Measurements from ENCODE around the gene LAGE3.

Gene LAGE3

GRCh38 chrX:154463611-154464220 lies 15.4 kb downstream of the LAGE3 start:
- peaks cover 8% of the 10 kb centered on the region for H3K27me3 Mint-ChIP-seq
- H3K4me1 Mint-ChIP-seq (ENCODE audit: low read depth): peaks cover 24% of the 10 kb centered on the region
- H3K36me3 Mint-ChIP-seq (ENCODE audit: low read depth): peaks cover 89% of the 10 kb centered on the region
- H3K4me3 Mint-ChIP-seq: no peak overlapping the region
- H3K9me3 Mint-ChIP-seq: no peaks in the 10 kb centered on the region
- intact Hi-C loops (cut with micrococcal nuclease): no loop called here
- H3K27ac Mint-ChIP-seq: no peak overlapping the region

GRCh38 chrX:154462396-154462795 lies 16.7 kb downstream of the LAGE3 start:
- intact Hi-C loops (cut with micrococcal nuclease): no loop called here
- Mint-ChIP-seq H3K4me3 (no peak overlapping the region), H3K36me3 (ENCODE audit: low read depth) (peaks cover 76% of the 10 kb centered on the region), H3K9me3 (no peaks in the 10 kb centered on the region), H3K27ac (no peak overlapping the region), H3K27me3 (peaks cover 8% of the 10 kb centered on the region), H3K4me1 (ENCODE audit: low read depth) (peaks cover 27% of the 10 kb centered on the region)

GRCh38 chrX:154460326-154460725 lies 18.8 kb downstream of the LAGE3 start:
- peaks cover 8% of the 10 kb centered on the region for H3K27me3 Mint-ChIP-seq
- peaks cover 30% of the 10 kb centered on the region for H3K4me1 Mint-ChIP-seq (ENCODE audit: low read depth)
- intact Hi-C loops (cut with micrococcal nuclease): no loop called here
- no peak overlapping the region for H3K27ac Mint-ChIP-seq
- H3K36me3 Mint-ChIP-seq (ENCODE audit: low read depth): peaks cover 55% of the 10 kb centered on the region
- no peaks in the 10 kb centered on the region for H3K9me3 Mint-ChIP-seq
- H3K4me3 Mint-ChIP-seq: peak overlapping the region; percentile 76

- no peak overlapping the region for H3K27ac Mint-ChIP-seq
- peaks cover 51% of the 10 kb centered on the region for H3K36me3 Mint-ChIP-seq (ENCODE audit: low read depth)
- H3K9me3 Mint-ChIP-seq: no peaks in the 10 kb centered on the region
- peak overlapping the region; percentile 76 for H3K4me3 Mint-ChIP-seq
- intact Hi-C loops (cut with micrococcal nuclease): loop anchor here (10.0 kb wide), 1 partner anchor 55 kb away; the partner anchor contains the start of gene DNASE1L1
- peaks cover 30% of the 10 kb centered on the region for H3K4me1 Mint-ChIP-seq (ENCODE audit: low read depth)
- H3K27me3 Mint-ChIP-seq: peaks cover 8% of the 10 kb centered on the region
Measured at GRCh38 chrX:154459832-154460231, 19.2 kb downstream of the LAGE3 start.

GRCh38 chrX:154458954-154459778 lies 19.9 kb downstream of the LAGE3 start:
- H3K4me3 Mint-ChIP-seq: peak overlapping the region; percentile 76
- H3K27me3 Mint-ChIP-seq: peaks cover 10% of the 10 kb centered on the region
- H3K36me3 Mint-ChIP-seq (ENCODE audit: low read depth): peaks cover 51% of the 10 kb centered on the region
- peaks cover 30% of the 10 kb centered on the region for H3K4me1 Mint-ChIP-seq (ENCODE audit: low read depth)
- no peak overlapping the region for H3K27ac Mint-ChIP-seq
- intact Hi-C loops (cut with micrococcal nuclease): loop anchor here (10.0 kb wide), 1 partner anchor 54 kb away; the partner anchor contains the start of gene DNASE1L1
- no peaks in the 10 kb centered on the region for H3K9me3 Mint-ChIP-seq

GRCh38 chrX:154458116-154458953 lies 20.7 kb downstream of the LAGE3 start, which contains the start of gene PLXNA3:
PLXNA3 (plus strand) TSS chrX:154458281; CDS start chrX:154460184, 1,903 bp downstream.
- peak within 1 kb of the TSS; percentile 92 for H3K27ac Mint-ChIP-seq
- intact Hi-C loops (cut with micrococcal nuclease): loop anchor here (10.0 kb wide), 1 partner anchor 54 kb away; the partner anchor contains the start of gene DNASE1L1
- H3K9me3 Mint-ChIP-seq: no peaks in the 10 kb centered on the region
- H3K36me3 Mint-ChIP-seq (ENCODE audit: low read depth): peaks cover 48% of the 10 kb centered on the region
- H3K4me3 Mint-ChIP-seq: peak within 1 kb of the TSS; percentile 93
- peaks cover 30% of the 10 kb centered on the region for H3K4me1 Mint-ChIP-seq (ENCODE audit: low read depth)
- H3K27me3 Mint-ChIP-seq: peaks cover 10% of the 10 kb centered on the region

- intact Hi-C loops (cut with micrococcal nuclease): loop anchor here (10.0 kb wide), 1 partner anchor 53 kb away; the partner anchor contains the start of gene DNASE1L1
- Mint-ChIP-seq H3K4me3 (peak overlapping the region; percentile 93), H3K27ac (peak overlapping the region; percentile 92), H3K27me3 (peaks cover 10% of the 10 kb centered on the region), H3K9me3 (no peaks in the 10 kb centered on the region), H3K4me1 (ENCODE audit: low read depth) (peaks cover 30% of the 10 kb centered on the region), H3K36me3 (ENCODE audit: low read depth) (peaks cover 48% of the 10 kb centered on the region)
Measured at GRCh38 chrX:154457491-154458115, 21.5 kb downstream of the LAGE3 start.

GRCh38 chrX:154452823-154453222 lies 26.3 kb downstream of the LAGE3 start:
- H3K4me1 Mint-ChIP-seq (ENCODE audit: low read depth): peaks cover 6% of the 10 kb centered on the region
- no peak overlapping the region for H3K4me3 Mint-ChIP-seq
- intact Hi-C loops (cut with micrococcal nuclease): loop anchor here (10.0 kb wide), 1 partner anchor 48 kb away; the partner anchor contains the start of gene DNASE1L1
- peaks cover 65% of the 10 kb centered on the region for H3K36me3 Mint-ChIP-seq (ENCODE audit: low read depth)
- no peaks in the 10 kb centered on the region for H3K9me3 Mint-ChIP-seq
- peaks cover 3% of the 10 kb centered on the region for H3K27me3 Mint-ChIP-seq
- no peak overlapping the region for H3K27ac Mint-ChIP-seq

GRCh38 chrX:154450312-154450711 lies 28.8 kb downstream of the LAGE3 start:
- no peaks in the 10 kb centered on the region for H3K9me3 Mint-ChIP-seq
- H3K27ac Mint-ChIP-seq: no peak overlapping the region
- intact Hi-C loops (cut with micrococcal nuclease): loop anchor here (10.0 kb wide), 1 partner anchor 46 kb away; the partner anchor contains the start of gene DNASE1L1
- H3K27me3 Mint-ChIP-seq: peaks cover 3% of the 10 kb centered on the region
- H3K36me3 Mint-ChIP-seq (ENCODE audit: low read depth): peaks cover 87% of the 10 kb centered on the region
- no peak overlapping the region for H3K4me3 Mint-ChIP-seq
- peaks cover 15% of the 10 kb centered on the region for H3K4me1 Mint-ChIP-seq (ENCODE audit: low read depth)

GRCh38 chrX:154449618-154450017 lies 29.5 kb downstream of the LAGE3 start:
- H3K4me3 Mint-ChIP-seq: no peak overlapping the region
- H3K36me3 Mint-ChIP-seq (ENCODE audit: low read depth): peaks cover 85% of the 10 kb centered on the region
- intact Hi-C loops (cut with micrococcal nuclease): loop anchor here (10.0 kb wide), 1 partner anchor 45 kb away; the partner anchor contains the start of gene DNASE1L1
- peaks cover 3% of the 10 kb centered on the region for H3K27me3 Mint-ChIP-seq
- H3K9me3 Mint-ChIP-seq: no peaks in the 10 kb centered on the region
- no peak overlapping the region for H3K27ac Mint-ChIP-seq
- H3K4me1 Mint-ChIP-seq (ENCODE audit: low read depth): peaks cover 22% of the 10 kb centered on the region

- Mint-ChIP-seq H3K27ac (no peak overlapping the region), H3K27me3 (no peaks in the 10 kb centered on the region), H3K36me3 (ENCODE audit: low read depth) (peaks cover 76% of the 10 kb centered on the region), H3K4me1 (ENCODE audit: low read depth) (peaks cover 25% of the 10 kb centered on the region), H3K4me3 (no peak overlapping the region), H3K9me3 (no peaks in the 10 kb centered on the region)
- intact Hi-C loops (cut with micrococcal nuclease): no loop called here
Measured at GRCh38 chrX:154448484-154448883, 30.6 kb downstream of the LAGE3 start.

- H3K27me3 Mint-ChIP-seq: no peaks in the 10 kb centered on the region
- intact Hi-C loops (cut with micrococcal nuclease): no loop called here
- H3K36me3 Mint-ChIP-seq (ENCODE audit: low read depth): peaks cover 76% of the 10 kb centered on the region
- no peaks in the 10 kb centered on the region for H3K9me3 Mint-ChIP-seq
- peak overlapping the region; percentile 21 for H3K4me3 Mint-ChIP-seq
- peak overlapping the region; percentile 65 for H3K27ac Mint-ChIP-seq
- H3K4me1 Mint-ChIP-seq (ENCODE audit: low read depth): peaks cover 43% of the 10 kb centered on the region
Measured at GRCh38 chrX:154446430-154446829, 32.7 kb downstream of the LAGE3 start.

- Mint-ChIP-seq H3K27ac (peak overlapping the region; percentile 65), H3K36me3 (ENCODE audit: low read depth) (peaks cover 77% of the 10 kb centered on the region), H3K4me1 (ENCODE audit: low read depth) (peaks cover 45% of the 10 kb centered on the region), H3K27me3 (no peaks in the 10 kb centered on the region), H3K9me3 (no peaks in the 10 kb centered on the region), H3K4me3 (peak overlapping the region; percentile 21)
- intact Hi-C loops (cut with micrococcal nuclease): no loop called here
Measured at GRCh38 chrX:154445776-154446175, 33.3 kb downstream of the LAGE3 start.

All from dendritic cell treated with granulocyte-macrophage colony-stimulating factor and Interleukin-4, amounts not matched to agents 40 ng/mL and 50 ng/mL, for 4 days (primary cell).